H9 (cell line): ENCODE measurements around the gene ENTPD6. TPM values are rescaled to one million over a fixed set of nuclear protein-coding genes. Genes with fewer than 3 reads are reported as not detected.
"Not testable (repeated sequence)": the region's sequence is repeated elsewhere in the genome, so short reads cannot be mapped to it uniquely, and the experiment has no call there.

Experiments used
- DNase-seq: peaks from one replicate; pipeline ENCODE4 v3.0.0-alpha.2; 2017
- H2AFZ ChIP-seq: one replicate; pipeline ENCODE4 v1.6.1; 2013; ENCODE audit warnings: mild to moderate bottlenecking, low read length, control low read depth, moderate library complexity
- H2AK5ac ChIP-seq: 2 replicates; pipeline ENCODE4 v1.6.1; 2013; ENCODE audit warnings: low read length, control low read depth, mixed read lengths; ENCODE audit not compliant: insufficient read length
- H2BK120ac ChIP-seq: one replicate; pipeline ENCODE4 v1.6.1; 2013; ENCODE audit warnings: low read depth, mild to moderate bottlenecking, low read length, control low read depth, inconsistent platforms; ENCODE audit not compliant: poor library complexity, severe bottlenecking
- H2BK12ac ChIP-seq: 2 replicates; pipeline ENCODE4 v1.6.1; 2013; ENCODE audit warnings: low read length, control low read depth, mixed read lengths, low read depth; ENCODE audit not compliant: insufficient read length
- H2BK15ac ChIP-seq: 2 replicates; pipeline ENCODE4 v1.6.1; 2013; ENCODE audit warnings: low read depth, low read length, control low read depth
- H2BK20ac ChIP-seq: one replicate; pipeline ENCODE4 v1.6.1; 2013; ENCODE audit warnings: low read depth, mild to moderate bottlenecking, low read length, control low read depth, inconsistent platforms; ENCODE audit not compliant: poor library complexity, severe bottlenecking
- H2BK5ac ChIP-seq: 2 replicates; pipeline ENCODE4 v1.6.1; 2013; ENCODE audit warnings: low read length, control low read depth, mixed read lengths; ENCODE audit not compliant: insufficient read length
- H3K14ac ChIP-seq: 2 replicates; pipeline ENCODE4 v1.6.1; 2013; ENCODE audit warnings: low read length, control low read depth; ENCODE audit not compliant: insufficient read depth
- H3K18ac ChIP-seq: 2 replicates; pipeline ENCODE4 v1.6.1; 2013; ENCODE audit warnings: low read depth, mild to moderate bottlenecking, mixed read lengths, low read length, control low read depth; ENCODE audit not compliant: insufficient read length
- H3K23ac ChIP-seq: 2 replicates; pipeline ENCODE4 v1.6.1; 2013; ENCODE audit warnings: low read length, control low read depth, mixed read lengths, low read depth; ENCODE audit not compliant: insufficient read length
- H3K23me2 ChIP-seq: 2 replicates; pipeline ENCODE4 v1.6.1; 2013; ENCODE audit warnings: low read depth, mild to moderate bottlenecking, mixed read lengths, low read length, control low read depth; ENCODE audit not compliant: insufficient read length, poor library complexity, severe bottlenecking
- H3K27ac ChIP-seq: 2 replicates; pipeline ENCODE4 v1.5.1; 2013; ENCODE audit warnings: low read length, control low read depth, mixed read lengths, low read depth; ENCODE audit not compliant: insufficient read length
- H3K27me3 ChIP-seq: 2 replicates; pipeline ENCODE4 v1.6.1; 2013; ENCODE audit warnings: low read length, control low read depth, inconsistent platforms; ENCODE audit not compliant: insufficient read depth
- H3K4ac ChIP-seq: 2 replicates; pipeline ENCODE4 v1.6.1; 2013; ENCODE audit warnings: low read depth, mild to moderate bottlenecking, control low read depth, inconsistent platforms, low read length, moderate library complexity
- H3K4me1 ChIP-seq: 2 replicates; pipeline ENCODE4 v1.6.1; 2013; ENCODE audit warnings: low read length, control low read depth, inconsistent platforms; ENCODE audit not compliant: insufficient read depth
- H3K4me2 ChIP-seq: 2 replicates; pipeline ENCODE4 v1.6.1; 2013; ENCODE audit warnings: low read length, control low read depth, mixed read lengths; ENCODE audit not compliant: insufficient read length, insufficient read depth
- H3K56ac ChIP-seq: 2 replicates; pipeline ENCODE4 v1.6.1; 2013; ENCODE audit warnings: low read depth, mild to moderate bottlenecking, mixed read lengths, low read length, control low read depth; ENCODE audit not compliant: insufficient read length
- H3K79me1 ChIP-seq: 2 replicates; pipeline ENCODE4 v1.6.1; 2013; ENCODE audit warnings: low read depth, mild to moderate bottlenecking, moderate library complexity, low read length, control low read depth, inconsistent platforms; ENCODE audit not compliant: insufficient read depth, poor library complexity, severe bottlenecking
- H3K79me2 ChIP-seq: 2 replicates; pipeline ENCODE4 v1.6.1; 2013; ENCODE audit warnings: low read length, control low read depth, inconsistent platforms; ENCODE audit not compliant: insufficient read depth
- H3K9ac ChIP-seq: 2 replicates; pipeline ENCODE4 v1.6.1; 2013; ENCODE audit warnings: low read length, control low read depth, mixed read lengths; ENCODE audit not compliant: insufficient read length; ENCODE audit errors: extremely low read depth
- H3K9me3 ChIP-seq: one replicate; pipeline ENCODE4 v1.6.1; 2013; ENCODE audit warnings: low read depth, low read length, inconsistent platforms; ENCODE audit not compliant: control insufficient read depth
- H3T11ph ChIP-seq: one replicate; pipeline ENCODE4 v1.6.1; 2013; ENCODE audit warnings: mild to moderate bottlenecking, low read length, control low read depth, inconsistent platforms
- H4K20me1 ChIP-seq: one replicate; pipeline ENCODE4 v1.6.1; 2013; ENCODE audit not compliant: control insufficient read depth, insufficient read length, insufficient read depth
- H4K5ac ChIP-seq: 2 replicates; pipeline ENCODE4 v1.6.1; 2013; ENCODE audit warnings: low read depth, mild to moderate bottlenecking, mixed read lengths, low read length, control low read depth; ENCODE audit not compliant: insufficient read length
- H4K8ac ChIP-seq: replicated peaks from 2 replicates; pipeline ENCODE4 v1.6.1; 2013; ENCODE audit warnings: low read length, control low read depth, mixed read lengths, low read depth; ENCODE audit not compliant: insufficient read length
- H4K91ac ChIP-seq: 2 replicates; pipeline ENCODE4 v1.6.1; 2013; ENCODE audit warnings: low read depth, mild to moderate bottlenecking, moderate library complexity, mixed read lengths, low read length, control low read depth; ENCODE audit not compliant: insufficient read length
- H3K27ac Mint-ChIP-seq, 3 experiments: 2 replicates in 2 of 3; 3 replicates in 1 of 3; pipeline ENCODE4 v1.8.0; 2020 to 2021; ENCODE audit warnings: mixed read lengths in 3 of 3, mild to moderate bottlenecking in 1 of 3, moderate library complexity in 1 of 3
- H3K27me3 Mint-ChIP-seq: 2 replicates; pipeline ENCODE4 v1.8.0; 2021; ENCODE audit warnings: low read depth, mild to moderate bottlenecking, moderate library complexity, mixed read lengths
- H3K36me3 Mint-ChIP-seq, 3 experiments: 2 replicates in 2 of 3; 3 replicates in 1 of 3; pipeline ENCODE4 v1.8.0; 2020 to 2021; ENCODE audit warnings: low read depth in 3 of 3, mixed read lengths in 3 of 3; ENCODE audit not compliant: insufficient read depth in 1 of 3
- H3K4me1 Mint-ChIP-seq, 2 experiments: 2 replicates each; pipeline ENCODE4 v1.8.0; 2020; ENCODE audit warnings: mixed read lengths in 2 of 2
- H3K4me3 Mint-ChIP-seq, 2 experiments: 2 replicates in 1 of 2; 3 replicates in 1 of 2; pipeline ENCODE4 v1.8.0; 2020 to 2021; ENCODE audit warnings: mild to moderate bottlenecking in 2 of 2, mixed read lengths in 2 of 2, moderate library complexity in 1 of 2
- H3K9me3 Mint-ChIP-seq, 2 experiments: 2 replicates in 1 of 2; 3 replicates in 1 of 2; pipeline ENCODE4 v1.8.0; 2020; ENCODE audit warnings: mild to moderate bottlenecking in 2 of 2, mixed read lengths in 2 of 2, moderate library complexity in 1 of 2
- CTCF ChIP-seq: fragments of 200-600 bp; sonication (generic); conservative IDR thresholded peaks from 3 replicates; pipeline ENCODE4 v1.8.0; 2021; ENCODE audit warnings: antibody characterized with exemption, mild to moderate bottlenecking
- WGBS: extraction: QIAGEN DNeasy Blood & Tissue Kit; methylation state at CpG from one replicate; pipeline ENCODE4 v1.1.7; 2013; ENCODE audit warnings: missing lambda C conversion rate, low lambda C conversion rate, mixed read lengths; ENCODE audit not compliant: insufficient read length; ENCODE audit errors: extremely low coverage; 5-methylcytosine and 5-hydroxymethylcytosine counted together
- total RNA-seq: library from RNA; stranded (reverse); gene quantifications from 2 replicates; pipeline ENCODE4 v1.2.1, GENCODE V29; 2021

The ENTPD6 gene
- total RNA-seq, 1 experiment from 2014 or later, result 57.4 TPM

DNA sequence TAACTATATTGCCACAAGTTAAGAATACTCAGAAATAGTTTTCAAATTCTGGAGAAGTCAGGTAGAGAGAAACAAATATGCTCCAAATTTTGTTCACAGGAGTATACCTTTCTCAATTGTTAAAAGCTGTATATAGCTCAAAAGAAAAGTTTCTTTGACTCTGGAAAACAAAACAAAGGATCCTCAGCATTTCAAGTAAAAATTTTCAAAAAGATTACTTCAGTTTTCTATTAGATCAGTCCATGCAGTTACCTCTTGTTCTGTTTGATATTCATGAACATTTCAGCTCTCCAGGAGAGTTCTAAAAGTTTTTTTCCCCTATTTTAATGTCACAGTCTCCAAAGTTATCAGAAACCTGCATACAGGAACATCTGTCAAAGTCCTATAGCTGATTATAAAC lies 30.4 kb upstream of the ENTPD6 start:
- H3K14ac ChIP-seq, result no peak overlapping the region
- H3K4ac ChIP-seq, result no peak overlapping the region
- H3K36me3 Mint-ChIP-seq, result no peaks in the 10 kb centered on the region
- no peaks in the 10 kb centered on the region for H3K27me3 ChIP-seq
- no peak overlapping the region for H2BK15ac ChIP-seq
- peaks cover 25 to 30% of the 10 kb centered on the region in 2 experiments for H3K9me3 Mint-ChIP-seq
- H3K79me2 ChIP-seq, result no peaks in the 10 kb centered on the region
- H4K5ac ChIP-seq, result no peak overlapping the region
- no peak overlapping the region for H2BK5ac ChIP-seq
- H4K91ac ChIP-seq, result no peak overlapping the region
- H3K56ac ChIP-seq, result no peak overlapping the region
- no peak overlapping the region for H3K27ac ChIP-seq
- no peak overlapping the region for H2BK20ac ChIP-seq
- H3K18ac ChIP-seq, result no peak overlapping the region
- H2BK12ac ChIP-seq, result no peak overlapping the region
- H3K4me2 ChIP-seq, result no peak overlapping the region
- no peak overlapping the region for H2BK120ac ChIP-seq
- no peak overlapping the region for H2AK5ac ChIP-seq
- no peak overlapping the region for H3T11ph ChIP-seq
- no peaks in the 10 kb centered on the region for H3K4me1 Mint-ChIP-seq
- H3K23me2 ChIP-seq, result no peaks in the 10 kb centered on the region
- TF ChIP-seq CTCF, result no peak
- H3K27ac Mint-ChIP-seq, result no peak overlapping the region
- H3K27me3 Mint-ChIP-seq, result peaks cover 29% of the 10 kb centered on the region
- no peaks in the 10 kb centered on the region for H3K4me1 ChIP-seq
- H3K23ac ChIP-seq, result no peak overlapping the region
- H3K9ac ChIP-seq, result no peak overlapping the region
- no peaks in the 10 kb centered on the region for H3K79me1 ChIP-seq
- H4K8ac ChIP-seq, result no peak overlapping the region
- no peak overlapping the region for H2AFZ ChIP-seq
- no peaks in the 10 kb centered on the region for H3K9me3 ChIP-seq
- DNase-seq, result no peak
- H3K4me3 Mint-ChIP-seq, result no peak overlapping the region
- no peaks in the 10 kb centered on the region for H4K20me1 ChIP-seq

DNA sequence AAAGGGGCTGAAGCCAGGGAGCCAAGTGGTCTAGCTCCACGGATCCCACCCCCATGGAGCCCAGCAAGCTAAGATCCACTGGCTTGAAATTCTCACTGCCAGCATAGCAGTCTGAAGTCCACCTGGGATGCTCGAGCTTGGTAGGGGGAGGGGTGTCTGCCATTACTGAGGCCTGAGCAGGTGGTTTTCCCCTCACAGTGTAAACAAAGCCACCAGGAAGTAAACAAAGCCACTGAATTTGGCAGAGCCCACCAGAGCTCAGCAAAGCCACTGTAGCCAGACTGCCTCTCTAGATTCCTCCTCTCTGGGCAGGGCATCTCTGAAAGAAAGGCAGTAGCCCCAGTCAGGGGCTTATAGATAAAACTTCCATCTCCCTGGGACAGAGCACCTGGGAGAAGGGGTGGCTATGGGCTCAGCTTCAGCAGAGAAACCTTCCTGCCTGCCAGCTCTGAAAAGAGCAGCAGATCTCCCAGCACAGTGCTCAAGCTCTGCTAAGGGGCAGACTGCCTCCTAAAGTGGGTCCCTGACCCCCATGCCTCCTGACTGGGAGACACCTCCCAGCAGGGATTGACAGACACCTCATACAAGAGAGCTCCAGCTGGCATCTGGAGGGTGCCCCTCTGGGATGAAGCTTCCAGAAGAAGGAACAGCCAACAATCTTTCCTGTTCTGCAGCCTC lies 29.3 kb upstream of the ENTPD6 start:
- no CpG with 5 or more reads among the region's 2 CpGs for WGBS
- not testable (repeated sequence) for H3K36me3 Mint-ChIP-seq, H3K4me1 ChIP-seq

More for the DNA sequence above, 29.3 kb upstream of the ENTPD6 start:
- not testable (repeated sequence) for H2AK5ac ChIP-seq, H3K23ac ChIP-seq, H2BK120ac ChIP-seq, H3K4me3 Mint-ChIP-seq, H4K91ac ChIP-seq, H3K4me1 Mint-ChIP-seq, H4K8ac ChIP-seq, H3K79me2 ChIP-seq, H2BK20ac ChIP-seq, H4K20me1 ChIP-seq, H2BK5ac ChIP-seq, DNase-seq, H3K27me3 ChIP-seq, H3T11ph ChIP-seq, H2AFZ ChIP-seq, H3K4me2 ChIP-seq, H3K56ac ChIP-seq, H3K18ac ChIP-seq, H3K4ac ChIP-seq, H2BK15ac ChIP-seq, H3K14ac ChIP-seq, H3K79me1 ChIP-seq, H3K9ac ChIP-seq, H3K23me2 ChIP-seq, H3K27ac Mint-ChIP-seq, H4K5ac ChIP-seq, H3K27ac ChIP-seq, H2BK12ac ChIP-seq, H3K9me3 ChIP-seq
- H3K9me3 Mint-ChIP-seq, result peaks cover 26 to 38% of the 10 kb centered on the region in 2 experiments
- H3K27me3 Mint-ChIP-seq, result peaks cover 36% of the 10 kb centered on the region
